Stomach smooth muscle (tissue), 2 donors: ENCODE data around the gene NELFCD.

Experiments used
- H3K27ac ChIP-seq: one replicate; pipeline ENCODE4 v1.7.0; 2013; ENCODE audit warnings: mild to moderate bottlenecking, low read length, inconsistent platforms
- H3K27me3 ChIP-seq, 2 donors: one replicate each; pipeline ENCODE4 v1.7.0; 2013; ENCODE audit warnings: low read length in 2 of 2; ENCODE audit not compliant: insufficient read depth in 2 of 2, control insufficient read depth in 1 of 2
- H3K36me3 ChIP-seq, 2 donors: one replicate each; pipeline ENCODE4 v1.7.0; 2013; ENCODE audit warnings: low read length in 2 of 2; ENCODE audit not compliant: control insufficient read depth in 2 of 2, insufficient read depth in 2 of 2
- H3K4me1 ChIP-seq: one replicate; pipeline ENCODE4 v1.7.0; 2013; ENCODE audit warnings: low read length; ENCODE audit not compliant: control insufficient read depth, insufficient read depth
- H3K4me3 ChIP-seq, 2 donors: one replicate each; pipeline ENCODE4 v1.7.0; 2013; ENCODE audit warnings: low read length in 2 of 2
- H3K9ac ChIP-seq, 2 donors: one replicate each; pipeline ENCODE4 v1.7.0; 2013; ENCODE audit warnings: low read length in 2 of 2, mild to moderate bottlenecking in 1 of 2
- H3K9me3 ChIP-seq, 2 donors: one replicate each; pipeline ENCODE4 v1.7.0; 2013; ENCODE audit warnings: low read length in 2 of 2; ENCODE audit not compliant: control insufficient read depth in 2 of 2
- donor health status: healthy.
- donor health status: Pancreatic carcinoma.

NELFCD gene

GRCh38 chr20:58995461-58996225 is 14.6 kb downstream of the NELFCD start:
- H3K4me1 ChIP-seq = no peaks in the 10 kb centered on the region
- no peaks in the 10 kb centered on the region for H3K9me3 ChIP-seq
- no peak overlapping the region for H3K27ac ChIP-seq
- no peaks in the 10 kb centered on the region for H3K27me3 ChIP-seq
- no peak overlapping the region for H3K9ac ChIP-seq
- H3K4me3 ChIP-seq = no peak overlapping the region
- peaks cover 64 to 65% of the 10 kb centered on the region in 2 donors for H3K36me3 ChIP-seq

GRCh38 chr20:58996226-58996611 is 15.2 kb downstream of the NELFCD start:
- Histone ChIP-seq H3K4me3 (no peak overlapping the region), H3K27ac (no peak overlapping the region), H3K9me3 (no peaks in the 10 kb centered on the region), H3K4me1 (no peaks in the 10 kb centered on the region), H3K27me3 (no peaks in the 10 kb centered on the region), H3K9ac (no peak overlapping the region), H3K36me3 (peaks cover 60 to 61% of the 10 kb centered on the region in 2 donors)

GRCh38 chr20:58997141-58997770 is 16.2 kb downstream of the NELFCD start:
- Histone ChIP-seq H3K27ac (no peak overlapping the region), H3K9me3 (no peaks in the 10 kb centered on the region), H3K4me1 (no peaks in the 10 kb centered on the region), H3K4me3 (no peak overlapping the region), H3K27me3 (no peaks in the 10 kb centered on the region), H3K9ac (no peak overlapping the region), H3K36me3 (peaks cover 52 to 59% of the 10 kb centered on the region in 2 donors)

- Histone ChIP-seq H3K27ac (no peak overlapping the region), H3K9ac (no peak overlapping the region), H3K9me3 (no peaks in the 10 kb centered on the region), H3K4me1 (no peaks in the 10 kb centered on the region), H3K4me3 (no peak overlapping the region), H3K36me3 (peaks cover 38 to 48% of the 10 kb centered on the region in 2 donors), H3K27me3 (no peaks in the 10 kb centered on the region)
These were observed 17.6 kb downstream of the NELFCD start for GRCh38 chr20:58998656-58999055.

GRCh38 chr20:59000326-59000725 is 19.3 kb downstream of the NELFCD start:
- no peak overlapping the region for H3K4me3 ChIP-seq
- H3K4me1 ChIP-seq = peaks cover 11% of the 10 kb centered on the region
- no peak overlapping the region for H3K9ac ChIP-seq
- no peaks in the 10 kb centered on the region for H3K27me3 ChIP-seq
- no peaks in the 10 kb centered on the region for H3K9me3 ChIP-seq
- peaks cover 30 to 40% of the 10 kb centered on the region in 2 donors for H3K36me3 ChIP-seq
- H3K27ac ChIP-seq = no peak overlapping the region

GRCh38 chr20:59001068-59001448 is 20.0 kb downstream of the NELFCD start:
- no peaks in the 10 kb centered on the region for H3K9me3 ChIP-seq
- no peak overlapping the region for H3K4me3 ChIP-seq
- no peak overlapping the region for H3K9ac ChIP-seq
- H3K36me3 ChIP-seq = peaks cover 23 to 34% of the 10 kb centered on the region in 2 donors
- H3K27ac ChIP-seq = no peak overlapping the region
- no peaks in the 10 kb centered on the region for H3K27me3 ChIP-seq
- peaks cover 18% of the 10 kb centered on the region for H3K4me1 ChIP-seq

- Histone ChIP-seq H3K9me3 (no peaks in the 10 kb centered on the region), H3K27ac (no peak overlapping the region), H3K4me3 (no peak overlapping the region), H3K27me3 (no peaks in the 10 kb centered on the region), H3K36me3 (peaks cover 17 to 29% of the 10 kb centered on the region in 2 donors), H3K9ac (no peak overlapping the region), H3K4me1 (peaks cover 23% of the 10 kb centered on the region)
These were observed 20.6 kb downstream of the NELFCD start for GRCh38 chr20:59001449-59002171.

- H3K9ac ChIP-seq = no peak overlapping the region
- no peak overlapping the region for H3K27ac ChIP-seq
- no peaks in the 10 kb centered on the region for H3K9me3 ChIP-seq
- peaks cover 26% of the 10 kb centered on the region for H3K4me1 ChIP-seq
- H3K4me3 ChIP-seq = no peak overlapping the region
- no peaks in the 10 kb centered on the region for H3K27me3 ChIP-seq
- H3K36me3 ChIP-seq = peaks cover 10 to 26% of the 10 kb centered on the region in 2 donors
These were observed 21.3 kb downstream of the NELFCD start for GRCh38 chr20:59002388-59002787.

- Histone ChIP-seq H3K9ac (no peak overlapping the region), H3K27ac (no peak overlapping the region), H3K9me3 (no peaks in the 10 kb centered on the region), H3K27me3 (no peaks in the 10 kb centered on the region), H3K4me1 (peaks cover 27% of the 10 kb centered on the region), H3K36me3 (peaks cover 6 to 20% of the 10 kb centered on the region in 2 donors), H3K4me3 (no peak overlapping the region)
These were observed 21.9 kb downstream of the NELFCD start for GRCh38 chr20:59002874-59003399.

- Histone ChIP-seq H3K9me3 (no peaks in the 10 kb centered on the region), H3K27me3 (no peaks in the 10 kb centered on the region), H3K9ac (no peak overlapping the region), H3K36me3 (peaks cover under 1 to 17% of the 10 kb centered on the region in 2 donors), H3K4me1 (peaks cover 27% of the 10 kb centered on the region), H3K4me3 (no peak overlapping the region), H3K27ac (no peak overlapping the region)
These were observed 22.9 kb downstream of the NELFCD start for GRCh38 chr20:59003836-59004492.
